H9 (cell line): Measurements from ENCODE around the gene PVALB. TPM values are rescaled to one million over a fixed set of nuclear protein-coding genes. Genes with fewer than 3 reads are reported as not detected.

Source experiments
- DNase-seq: peaks from one replicate; pipeline ENCODE4 v3.0.0-alpha.2; 2017
- H2AFZ ChIP-seq: one replicate; pipeline ENCODE4 v1.6.1; 2013; ENCODE audit warnings: mild to moderate bottlenecking, low read length, control low read depth, moderate library complexity
- H2AK5ac ChIP-seq: 2 replicates; pipeline ENCODE4 v1.6.1; 2013; ENCODE audit warnings: low read length, control low read depth, mixed read lengths; ENCODE audit not compliant: insufficient read length
- H2BK120ac ChIP-seq: one replicate; pipeline ENCODE4 v1.6.1; 2013; ENCODE audit warnings: low read depth, mild to moderate bottlenecking, low read length, control low read depth, inconsistent platforms; ENCODE audit not compliant: poor library complexity, severe bottlenecking
- H2BK12ac ChIP-seq: 2 replicates; pipeline ENCODE4 v1.6.1; 2013; ENCODE audit warnings: low read length, control low read depth, mixed read lengths, low read depth; ENCODE audit not compliant: insufficient read length
- H2BK15ac ChIP-seq: 2 replicates; pipeline ENCODE4 v1.6.1; 2013; ENCODE audit warnings: low read depth, low read length, control low read depth
- H2BK20ac ChIP-seq: one replicate; pipeline ENCODE4 v1.6.1; 2013; ENCODE audit warnings: low read depth, mild to moderate bottlenecking, low read length, control low read depth, inconsistent platforms; ENCODE audit not compliant: poor library complexity, severe bottlenecking
- H2BK5ac ChIP-seq: 2 replicates; pipeline ENCODE4 v1.6.1; 2013; ENCODE audit warnings: low read length, control low read depth, mixed read lengths; ENCODE audit not compliant: insufficient read length
- H3K14ac ChIP-seq: 2 replicates; pipeline ENCODE4 v1.6.1; 2013; ENCODE audit warnings: low read length, control low read depth; ENCODE audit not compliant: insufficient read depth
- H3K18ac ChIP-seq: 2 replicates; pipeline ENCODE4 v1.6.1; 2013; ENCODE audit warnings: low read depth, mild to moderate bottlenecking, mixed read lengths, low read length, control low read depth; ENCODE audit not compliant: insufficient read length
- H3K23ac ChIP-seq: 2 replicates; pipeline ENCODE4 v1.6.1; 2013; ENCODE audit warnings: low read length, control low read depth, mixed read lengths, low read depth; ENCODE audit not compliant: insufficient read length
- H3K23me2 ChIP-seq: 2 replicates; pipeline ENCODE4 v1.6.1; 2013; ENCODE audit warnings: low read depth, mild to moderate bottlenecking, mixed read lengths, low read length, control low read depth; ENCODE audit not compliant: insufficient read length, poor library complexity, severe bottlenecking
- H3K27ac ChIP-seq: 2 replicates; pipeline ENCODE4 v1.5.1; 2013; ENCODE audit warnings: low read length, control low read depth, mixed read lengths, low read depth; ENCODE audit not compliant: insufficient read length
- H3K27me3 ChIP-seq: 2 replicates; pipeline ENCODE4 v1.6.1; 2013; ENCODE audit warnings: low read length, control low read depth, inconsistent platforms; ENCODE audit not compliant: insufficient read depth
- H3K4ac ChIP-seq: 2 replicates; pipeline ENCODE4 v1.6.1; 2013; ENCODE audit warnings: low read depth, mild to moderate bottlenecking, control low read depth, inconsistent platforms, low read length, moderate library complexity
- H3K4me1 ChIP-seq: 2 replicates; pipeline ENCODE4 v1.6.1; 2013; ENCODE audit warnings: low read length, control low read depth, inconsistent platforms; ENCODE audit not compliant: insufficient read depth
- H3K4me2 ChIP-seq: 2 replicates; pipeline ENCODE4 v1.6.1; 2013; ENCODE audit warnings: low read length, control low read depth, mixed read lengths; ENCODE audit not compliant: insufficient read length, insufficient read depth
- H3K56ac ChIP-seq: 2 replicates; pipeline ENCODE4 v1.6.1; 2013; ENCODE audit warnings: low read depth, mild to moderate bottlenecking, mixed read lengths, low read length, control low read depth; ENCODE audit not compliant: insufficient read length
- H3K79me1 ChIP-seq: 2 replicates; pipeline ENCODE4 v1.6.1; 2013; ENCODE audit warnings: low read depth, mild to moderate bottlenecking, moderate library complexity, low read length, control low read depth, inconsistent platforms; ENCODE audit not compliant: insufficient read depth, poor library complexity, severe bottlenecking
- H3K79me2 ChIP-seq: 2 replicates; pipeline ENCODE4 v1.6.1; 2013; ENCODE audit warnings: low read length, control low read depth, inconsistent platforms; ENCODE audit not compliant: insufficient read depth
- H3K9ac ChIP-seq: 2 replicates; pipeline ENCODE4 v1.6.1; 2013; ENCODE audit warnings: low read length, control low read depth, mixed read lengths; ENCODE audit not compliant: insufficient read length; ENCODE audit errors: extremely low read depth
- H3K9me3 ChIP-seq: one replicate; pipeline ENCODE4 v1.6.1; 2013; ENCODE audit warnings: low read depth, low read length, inconsistent platforms; ENCODE audit not compliant: control insufficient read depth
- H3T11ph ChIP-seq: one replicate; pipeline ENCODE4 v1.6.1; 2013; ENCODE audit warnings: mild to moderate bottlenecking, low read length, control low read depth, inconsistent platforms
- H4K20me1 ChIP-seq: one replicate; pipeline ENCODE4 v1.6.1; 2013; ENCODE audit not compliant: control insufficient read depth, insufficient read length, insufficient read depth
- H4K5ac ChIP-seq: 2 replicates; pipeline ENCODE4 v1.6.1; 2013; ENCODE audit warnings: low read depth, mild to moderate bottlenecking, mixed read lengths, low read length, control low read depth; ENCODE audit not compliant: insufficient read length
- H4K8ac ChIP-seq: replicated peaks from 2 replicates; pipeline ENCODE4 v1.6.1; 2013; ENCODE audit warnings: low read length, control low read depth, mixed read lengths, low read depth; ENCODE audit not compliant: insufficient read length
- H4K91ac ChIP-seq: 2 replicates; pipeline ENCODE4 v1.6.1; 2013; ENCODE audit warnings: low read depth, mild to moderate bottlenecking, moderate library complexity, mixed read lengths, low read length, control low read depth; ENCODE audit not compliant: insufficient read length
- H3K27ac Mint-ChIP-seq, 3 experiments: 2 replicates in 2 of 3; 3 replicates in 1 of 3; pipeline ENCODE4 v1.8.0; 2020 to 2021; ENCODE audit warnings: mixed read lengths in 3 of 3, mild to moderate bottlenecking in 1 of 3, moderate library complexity in 1 of 3
- H3K27me3 Mint-ChIP-seq: 2 replicates; pipeline ENCODE4 v1.8.0; 2021; ENCODE audit warnings: low read depth, mild to moderate bottlenecking, moderate library complexity, mixed read lengths
- H3K36me3 Mint-ChIP-seq, 3 experiments: 2 replicates in 2 of 3; 3 replicates in 1 of 3; pipeline ENCODE4 v1.8.0; 2020 to 2021; ENCODE audit warnings: low read depth in 3 of 3, mixed read lengths in 3 of 3; ENCODE audit not compliant: insufficient read depth in 1 of 3
- H3K4me1 Mint-ChIP-seq, 2 experiments: 2 replicates each; pipeline ENCODE4 v1.8.0; 2020; ENCODE audit warnings: mixed read lengths in 2 of 2
- H3K4me3 Mint-ChIP-seq, 2 experiments: 2 replicates in 1 of 2; 3 replicates in 1 of 2; pipeline ENCODE4 v1.8.0; 2020 to 2021; ENCODE audit warnings: mild to moderate bottlenecking in 2 of 2, mixed read lengths in 2 of 2, moderate library complexity in 1 of 2
- H3K9me3 Mint-ChIP-seq, 2 experiments: 2 replicates in 1 of 2; 3 replicates in 1 of 2; pipeline ENCODE4 v1.8.0; 2020; ENCODE audit warnings: mild to moderate bottlenecking in 2 of 2, mixed read lengths in 2 of 2, moderate library complexity in 1 of 2
- WGBS: extraction: QIAGEN DNeasy Blood & Tissue Kit; methylation state at CpG from one replicate; pipeline ENCODE4 v1.1.7; 2013; ENCODE audit warnings: missing lambda C conversion rate, low lambda C conversion rate, mixed read lengths; ENCODE audit not compliant: insufficient read length; ENCODE audit errors: extremely low coverage; 5-methylcytosine and 5-hydroxymethylcytosine counted together
- total RNA-seq: library from RNA; stranded (reverse); gene quantifications from 2 replicates; pipeline ENCODE4 v1.2.1, GENCODE V29; 2021
- TF ChIP-seq, protein P1 (sequence below): fragments of 200-600 bp; sonication (generic); conservative IDR thresholded peaks from 3 replicates; pipeline ENCODE4 v1.8.0; 2021; ENCODE audit warnings: antibody characterized with exemption, mild to moderate bottlenecking

The PVALB gene
- total RNA-seq, 1 experiment from 2014 or later, result 2.7 TPM

DNA sequence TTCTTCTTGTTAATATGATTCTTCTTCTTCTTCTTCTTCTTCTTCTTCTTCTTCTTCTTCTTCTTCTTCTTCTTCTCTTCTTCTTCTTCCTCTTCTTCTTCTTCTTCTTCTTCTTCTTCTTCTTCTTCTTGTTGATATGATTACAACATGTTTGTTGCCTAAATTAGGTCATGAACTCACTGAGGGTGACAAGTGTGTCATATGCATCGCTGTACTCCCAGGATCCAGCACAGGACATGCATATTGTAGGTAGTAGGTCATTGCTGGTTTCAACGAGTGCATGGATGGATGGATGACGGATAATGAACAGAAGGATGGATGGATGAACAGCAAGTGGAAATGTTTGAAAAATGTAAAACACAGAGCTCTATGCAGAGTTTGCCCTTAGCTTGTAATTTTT, 14.9 kb upstream of the PVALB start:
- Mint-ChIP-seq H3K36me3 (no peaks in the 10 kb centered on the region), H3K9me3 (peaks cover 0 to 1% of the 10 kb centered on the region in 2 experiments; a peak in 1 of 5 replicates), H3K27me3 (peaks cover 39% of the 10 kb centered on the region), H3K27ac (no peak overlapping the region), H3K4me1 (peaks cover 7 to 10% of the 10 kb centered on the region in 2 experiments; a peak in 3 of 4 replicates), H3K4me3 (no peak overlapping the region)
- Histone ChIP-seq H2BK5ac (no peak overlapping the region), H3K14ac (no peak overlapping the region), H4K5ac (no peak overlapping the region), H2BK20ac (no peak overlapping the region), H3K23me2 (no peaks in the 10 kb centered on the region), H2AFZ (no peak overlapping the region), H4K8ac (no peak overlapping the region), H2BK12ac (no peak overlapping the region), H2BK120ac (no peak overlapping the region), H3K79me1 (no peaks in the 10 kb centered on the region), H3K9me3 (no peaks in the 10 kb centered on the region), H4K20me1 (no peaks in the 10 kb centered on the region), H3T11ph (no peak overlapping the region), H3K4ac (no peak overlapping the region), H3K18ac (no peak overlapping the region), H4K91ac (no peak overlapping the region), H3K56ac (no peak overlapping the region), H3K27me3 (no peaks in the 10 kb centered on the region), H2AK5ac (no peak overlapping the region), H3K79me2 (no peaks in the 10 kb centered on the region; the same call in 1 of the 2 replicates), H2BK15ac (no peak overlapping the region), H3K4me2 (no peak overlapping the region), H3K9ac (no peak overlapping the region), H3K27ac (no peak overlapping the region), H3K23ac (no peak overlapping the region), H3K4me1 (no peaks in the 10 kb centered on the region)
- WGBS, result no CpG with 5 or more reads among the region's 3 CpGs
- TF ChIP-seq, protein P1, sequence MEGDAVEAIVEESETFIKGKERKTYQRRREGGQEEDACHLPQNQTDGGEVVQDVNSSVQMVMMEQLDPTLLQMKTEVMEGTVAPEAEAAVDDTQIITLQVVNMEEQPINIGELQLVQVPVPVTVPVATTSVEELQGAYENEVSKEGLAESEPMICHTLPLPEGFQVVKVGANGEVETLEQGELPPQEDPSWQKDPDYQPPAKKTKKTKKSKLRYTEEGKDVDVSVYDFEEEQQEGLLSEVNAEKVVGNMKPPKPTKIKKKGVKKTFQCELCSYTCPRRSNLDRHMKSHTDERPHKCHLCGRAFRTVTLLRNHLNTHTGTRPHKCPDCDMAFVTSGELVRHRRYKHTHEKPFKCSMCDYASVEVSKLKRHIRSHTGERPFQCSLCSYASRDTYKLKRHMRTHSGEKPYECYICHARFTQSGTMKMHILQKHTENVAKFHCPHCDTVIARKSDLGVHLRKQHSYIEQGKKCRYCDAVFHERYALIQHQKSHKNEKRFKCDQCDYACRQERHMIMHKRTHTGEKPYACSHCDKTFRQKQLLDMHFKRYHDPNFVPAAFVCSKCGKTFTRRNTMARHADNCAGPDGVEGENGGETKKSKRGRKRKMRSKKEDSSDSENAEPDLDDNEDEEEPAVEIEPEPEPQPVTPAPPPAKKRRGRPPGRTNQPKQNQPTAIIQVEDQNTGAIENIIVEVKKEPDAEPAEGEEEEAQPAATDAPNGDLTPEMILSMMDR, result no peak
- no peak for DNase-seq
